KG1 (cell line): ENCODE results near the gene GNAI1.

Experiments used
- DNase-seq: peaks from one replicate; lab custom pipeline; 2025; lab: John Stamatoyannopoulos, UW

The GNAI1 gene

GRCh38 chr7:80253237-80253636, 118.6 kb downstream of the GNAI1 start:
- DNase-seq, result no peak

GRCh38 chr7:80253653-80254052, 119.0 kb downstream of the GNAI1 start:
- no peak for DNase-seq

- no peak for DNase-seq
These were observed 121.0 kb downstream of the GNAI1 start for GRCh38 chr7:80255656-80256055.

GRCh38 chr7:80257756-80258155, 123.1 kb downstream of the GNAI1 start:
- DNase-seq, result no peak

- no peak for DNase-seq
These were observed 126.0 kb downstream of the GNAI1 start for GRCh38 chr7:80260606-80261005.

- no peak for DNase-seq
These were observed 128.7 kb downstream of the GNAI1 start for GRCh38 chr7:80263333-80263732.

GRCh38 chr7:80263821-80264220, 129.2 kb downstream of the GNAI1 start:
- no peak for DNase-seq

GRCh38 chr7:80264769-80265495, 130.3 kb downstream of the GNAI1 start:
- no peak for DNase-seq

GRCh38 chr7:80272560-80273239, 138.1 kb downstream of the GNAI1 start:
- no peak for DNase-seq

- no peak for DNase-seq
These were observed 138.7 kb downstream of the GNAI1 start for GRCh38 chr7:80273327-80273726.

- DNase-seq, result no peak
These were observed 140.6 kb downstream of the GNAI1 start for GRCh38 chr7:80275192-80275605.
